DOHH2 (cell line): ENCODE results near the gene OSBPL2.

Experiments used
- H3F3A ChIP-seq: fragments of 200-600 bp; sonication (generic), shearing (Covaris generic); 2 replicates; pipeline ENCODE4 v1.6.0; 2016; ENCODE audit warnings: antibody characterized with exemption, mild to moderate bottlenecking; ENCODE audit not compliant: control insufficient read depth, insufficient read depth
- H3K27ac ChIP-seq: fragments of 200-600 bp; sonication (generic); 2 replicates; pipeline ENCODE4 v1.5.1; 2014; ENCODE audit warnings: low read depth, mild to moderate bottlenecking, low read length, moderate library complexity
- H3K27me3 ChIP-seq: fragments of 200-600 bp; sonication (generic); 2 replicates; pipeline ENCODE4 v1.6.1; 2014; ENCODE audit warnings: mild to moderate bottlenecking, low read length, mixed read lengths; ENCODE audit not compliant: control insufficient read depth
- H3K36me3 ChIP-seq: fragments of 200-600 bp; sonication (generic); 2 replicates; pipeline ENCODE4 v1.6.1; 2014; ENCODE audit warnings: mild to moderate bottlenecking, low read length, moderate library complexity, mixed read lengths; ENCODE audit not compliant: control insufficient read depth
- H3K4me1 ChIP-seq: fragments of 200-600 bp; sonication (generic); 2 replicates; pipeline ENCODE4 v1.6.1; 2014; ENCODE audit warnings: mild to moderate bottlenecking, low read length, mixed read lengths; ENCODE audit not compliant: control insufficient read depth
- H3K4me2 ChIP-seq: fragments of 200-600 bp; sonication (generic); 2 replicates; pipeline ENCODE4 v1.6.0; 2014; ENCODE audit warnings: mild to moderate bottlenecking, low read length, moderate library complexity
- H3K4me3 ChIP-seq: fragments of 200-600 bp; sonication (generic); 2 replicates; pipeline ENCODE4 v1.5.1; 2014; ENCODE audit warnings: mild to moderate bottlenecking, low read length, mixed read lengths
- H3K79me2 ChIP-seq: fragments of 200-600 bp; sonication (generic); 2 replicates; pipeline ENCODE4 v1.6.1; 2014; ENCODE audit warnings: mild to moderate bottlenecking, low read length, mixed read lengths; ENCODE audit not compliant: control insufficient read depth
- H3K9me2 ChIP-seq: fragments of 200-600 bp; sonication (generic); replicated peaks from 2 replicates; pipeline ENCODE4 v1.6.1; 2014; ENCODE audit warnings: mild to moderate bottlenecking, low read length, mixed read lengths; ENCODE audit not compliant: control insufficient read depth
- H3K9me3 ChIP-seq: fragments of 200-600 bp; sonication (generic); 2 replicates; pipeline ENCODE4 v1.6.1; 2014; ENCODE audit warnings: antibody characterized with exemption, low read length, mixed read lengths; ENCODE audit not compliant: control insufficient read depth, insufficient read depth
- H4K20me1 ChIP-seq: fragments of 200-600 bp; sonication (generic); 2 replicates; pipeline ENCODE4 v1.6.0; 2014; ENCODE audit warnings: low read depth, mild to moderate bottlenecking, antibody characterized with exemption, low read length, moderate library complexity; ENCODE audit not compliant: control insufficient read depth, insufficient read depth
- CTCF ChIP-seq: fragments of 200-600 bp; sonication (generic); IDR thresholded peaks from one replicate; pipeline ENCODE4 v1.5.1; 2014; ENCODE audit warnings: antibody characterized with exemption, mild to moderate bottlenecking, low read depth, low read length; ENCODE audit not compliant: poor library complexity, severe bottlenecking
- EZH2phosphoT487 ChIP-seq: fragments of 200-600 bp; sonication (generic); IDR thresholded peaks from 2 replicates; pipeline ENCODE4 v1.6.1; 2017; ENCODE audit warnings: borderline replicate concordance, mild to moderate bottlenecking, antibody characterized with exemption, low read length, moderate library complexity, mixed read lengths

The OSBPL2 gene

GRCh38 chr20:62255976-62256375 is 17.7 kb downstream of the OSBPL2 start:
- Histone ChIP-seq H3K4me3 (no peak overlapping the region), H3K36me3 (no peaks in the 10 kb centered on the region), H4K20me1 (0 out of 2 replicates have a peak, but pooled peaks cover 5% of the 10 kb centered on the region), H3K9me3 (no peaks in the 10 kb centered on the region), H3K4me1 (no peaks in the 10 kb centered on the region), H3F3A (no peaks in the 10 kb centered on the region), H3K4me2 (no peak overlapping the region), H3K79me2 (peaks cover 25% of the 10 kb centered on the region), H3K27ac (no peak overlapping the region), H3K9me2 (no peaks in the 10 kb centered on the region), H3K27me3 (no peaks in the 10 kb centered on the region)
- no peak for TF ChIP-seq CTCF
- TF ChIP-seq EZH2phosphoT487, result no peak

GRCh38 chr20:62258499-62259293 is 20.4 kb downstream of the OSBPL2 start:
- no peaks in the 10 kb centered on the region; the same call in 1 of the 2 replicates for H3K36me3 ChIP-seq
- H4K20me1 ChIP-seq, result 0 out of 2 replicates have a peak, but pooled peaks cover 5% of the 10 kb centered on the region
- peaks cover 8% of the 10 kb centered on the region; the same call in 1 of the 2 replicates for H3K79me2 ChIP-seq
- no peaks in the 10 kb centered on the region for H3K9me3 ChIP-seq
- H3K4me2 ChIP-seq, result no peak overlapping the region
- H3K27ac ChIP-seq, result no peak overlapping the region
- H3K9me2 ChIP-seq, result no peaks in the 10 kb centered on the region
- H3K4me3 ChIP-seq, result no peak overlapping the region
- TF ChIP-seq EZH2phosphoT487, result no peak
- no peak for TF ChIP-seq CTCF
- no peaks in the 10 kb centered on the region for H3K4me1 ChIP-seq
- no peaks in the 10 kb centered on the region for H3K27me3 ChIP-seq
- no peaks in the 10 kb centered on the region for H3F3A ChIP-seq

- Histone ChIP-seq H4K20me1 (0 out of 2 replicates have a peak, but pooled peaks cover 5% of the 10 kb centered on the region), H3K27ac (no peak overlapping the region), H3K4me3 (no peak overlapping the region), H3K4me1 (no peaks in the 10 kb centered on the region), H3K4me2 (no peak overlapping the region), H3K9me3 (no peaks in the 10 kb centered on the region), H3K36me3 (no peaks in the 10 kb centered on the region; the same call in 1 of the 2 replicates), H3K79me2 (peaks cover 5% of the 10 kb centered on the region; the same call in 1 of the 2 replicates), H3K27me3 (no peaks in the 10 kb centered on the region), H3K9me2 (no peaks in the 10 kb centered on the region), H3F3A (no peaks in the 10 kb centered on the region)
- no peak for TF ChIP-seq CTCF
- no peak for TF ChIP-seq EZH2phosphoT487
These were observed 20.9 kb downstream of the OSBPL2 start for GRCh38 chr20:62259294-62259565.
